Activated CD4-positive, alpha-beta T cell treated with anti-CD3 and anti-CD28 coated beads, Interleukin-2, amount 10 ng/mL, durations not matched to agents 7 days and 5 days (primary cell): ENCODE measurements around the gene BACH2. TPM values are rescaled to one million over a fixed set of nuclear protein-coding genes. Genes with fewer than 3 reads are reported as not detected.

Source experiments
- CTCF ChIA-PET: fragments of 350-600 bp; sonication (Branson Sonifier 250); formaldehyde crosslinking; loops from one replicate; lab custom pipeline; 2021; ENCODE audit warnings: antibody characterized with exemption; lab: Charles Lee
- POLR2A ChIA-PET: fragments of 350-600 bp; sonication (Branson Sonifier 250); formaldehyde crosslinking; loops from one replicate; lab custom pipeline; 2021; ENCODE audit warnings: antibody characterized with exemption; lab: Charles Lee
- DNase-seq: peaks from one replicate; pipeline ENCODE4 v3.0.0-alpha.2; 2020
- H3K27ac Mint-ChIP-seq: one replicate; pipeline ENCODE4 v1.8.0; 2021; ENCODE audit warnings: mild to moderate bottlenecking, moderate library complexity, mixed read lengths
- H3K27me3 Mint-ChIP-seq: one replicate; pipeline ENCODE4 v1.8.0; 2021; ENCODE audit warnings: mixed read lengths
- H3K36me3 Mint-ChIP-seq: one replicate; pipeline ENCODE4 v1.8.0; 2021; ENCODE audit warnings: low read depth, mixed read lengths
- H3K4me1 Mint-ChIP-seq: one replicate; pipeline ENCODE4 v1.8.0; 2021; ENCODE audit warnings: mixed read lengths
- H3K4me3 Mint-ChIP-seq: one replicate; pipeline ENCODE4 v1.8.0; 2021; ENCODE audit warnings: mild to moderate bottlenecking, moderate library complexity, mixed read lengths
- H3K9me3 Mint-ChIP-seq: one replicate; pipeline ENCODE4 v1.8.0; 2021; ENCODE audit warnings: mixed read lengths
- total RNA-seq, 2 experiments: library from RNA; stranded (reverse); gene quantifications; one replicate each; pipeline ENCODE4 v1.2.3, GENCODE V29; 2021

BACH2 gene
- total RNA-seq, 2 experiments from 2014 or later = 59.4 to 61.6 TPM

GRCh38 chr6:90227673-90228072 lies 69.0 kb downstream of the BACH2 start:
- CTCF ChIA-PET = interaction anchor here (1.8 kb wide), 1 partner anchor 9 kb away, joined by 6 read pairs; no protein-coding TSS in a partner anchor
- peaks cover 29% of the 10 kb centered on the region for H3K9me3 Mint-ChIP-seq
- H3K4me3 Mint-ChIP-seq = no peak overlapping the region
- H3K27me3 Mint-ChIP-seq = no peaks in the 10 kb centered on the region
- peaks cover 75% of the 10 kb centered on the region for H3K4me1 Mint-ChIP-seq
- no peak for DNase-seq
- H3K36me3 Mint-ChIP-seq = peaks cover 78% of the 10 kb centered on the region
- H3K27ac Mint-ChIP-seq = no peak overlapping the region
- POLR2A ChIA-PET = no interaction called here

- H3K9me3 Mint-ChIP-seq = peaks cover 32% of the 10 kb centered on the region
- H3K4me3 Mint-ChIP-seq = no peak overlapping the region
- peaks cover 74% of the 10 kb centered on the region for H3K4me1 Mint-ChIP-seq
- peaks cover 78% of the 10 kb centered on the region for H3K36me3 Mint-ChIP-seq
- H3K27ac Mint-ChIP-seq = peak overlapping the region; percentile 67
- no peaks in the 10 kb centered on the region for H3K27me3 Mint-ChIP-seq
- ChIA-PET CTCF (interaction anchor here (1.2 to 1.8 kb wide), 2 partner anchors 9 to 43 kb away, joined by 3 to 6 read pairs; no protein-coding TSS in a partner anchor), POLR2A (no interaction called here)
- DNase-seq = no peak
Observed at GRCh38 chr6:90227213-90227612, 69.4 kb downstream of the BACH2 start.

- Mint-ChIP-seq H3K36me3 (peaks cover 80% of the 10 kb centered on the region), H3K4me1 (peaks cover 72% of the 10 kb centered on the region), H3K9me3 (peaks cover 38% of the 10 kb centered on the region), H3K27me3 (no peaks in the 10 kb centered on the region), H3K27ac (no peak overlapping the region), H3K4me3 (no peak overlapping the region)
- ChIA-PET CTCF (interaction anchor here (0.7 to 1.8 kb wide), 8 partner anchors 8 to 253 kb away, joined by 3 to 6 read pairs (median 4); no protein-coding TSS in a partner anchor), POLR2A (no interaction called here)
- DNase-seq = no peak
Observed at GRCh38 chr6:90226257-90226656, 70.4 kb downstream of the BACH2 start.

- CTCF ChIA-PET = interaction anchor here (1.7 kb wide), 1 partner anchor 15 kb away, joined by 4 read pairs; no protein-coding TSS in a partner anchor
- H3K27me3 Mint-ChIP-seq = no peaks in the 10 kb centered on the region
- no peak overlapping the region for H3K4me3 Mint-ChIP-seq
- H3K27ac Mint-ChIP-seq = no peak overlapping the region
- H3K9me3 Mint-ChIP-seq = peaks cover 38% of the 10 kb centered on the region
- peaks cover 53% of the 10 kb centered on the region for H3K4me1 Mint-ChIP-seq
- DNase-seq = no peak
- peaks cover 62% of the 10 kb centered on the region for H3K36me3 Mint-ChIP-seq
- POLR2A ChIA-PET = no interaction called here
Observed at GRCh38 chr6:90224196-90224595, 72.4 kb downstream of the BACH2 start.

- peak overlapping the region; percentile 27 for H3K27ac Mint-ChIP-seq
- peaks cover 43% of the 10 kb centered on the region for H3K4me1 Mint-ChIP-seq
- no peak for DNase-seq
- ChIA-PET POLR2A (no interaction called here), CTCF (interaction anchor here (0.6 to 1.7 kb wide), 6 partner anchors 16 to 303 kb away, joined by 3 to 4 read pairs (median 3); no protein-coding TSS in a partner anchor)
- H3K9me3 Mint-ChIP-seq = peaks cover 34% of the 10 kb centered on the region
- no peaks in the 10 kb centered on the region for H3K27me3 Mint-ChIP-seq
- H3K4me3 Mint-ChIP-seq = no peak overlapping the region
- H3K36me3 Mint-ChIP-seq = peaks cover 57% of the 10 kb centered on the region
Observed at GRCh38 chr6:90222724-90223198, 73.9 kb downstream of the BACH2 start.

GRCh38 chr6:90222008-90222407 lies 74.6 kb downstream of the BACH2 start:
- CTCF ChIA-PET = interaction anchor here (0.9 to 2.5 kb wide), 4 partner anchors 9 to 130 kb away, joined by 3 to 6 read pairs (median 3); no protein-coding TSS in a partner anchor
- no peak for DNase-seq
- no peaks in the 10 kb centered on the region for H3K27me3 Mint-ChIP-seq
- H3K9me3 Mint-ChIP-seq = peaks cover 31% of the 10 kb centered on the region
- H3K36me3 Mint-ChIP-seq = peaks cover 51% of the 10 kb centered on the region
- H3K4me3 Mint-ChIP-seq = no peak overlapping the region
- H3K4me1 Mint-ChIP-seq = peaks cover 36% of the 10 kb centered on the region
- no peak overlapping the region for H3K27ac Mint-ChIP-seq
- POLR2A ChIA-PET = no interaction called here

GRCh38 chr6:90221403-90221802 lies 75.2 kb downstream of the BACH2 start:
- DNase-seq = no peak
- no peaks in the 10 kb centered on the region for H3K27me3 Mint-ChIP-seq
- H3K4me1 Mint-ChIP-seq = peaks cover 31% of the 10 kb centered on the region
- peaks cover 49% of the 10 kb centered on the region for H3K36me3 Mint-ChIP-seq
- CTCF ChIA-PET = interaction anchor here (0.9 to 2.5 kb wide), 2 partner anchors 9 to 52 kb away, joined by 3 to 6 read pairs; no protein-coding TSS in a partner anchor
- POLR2A ChIA-PET = no interaction called here
- no peak overlapping the region for H3K27ac Mint-ChIP-seq
- peaks cover 30% of the 10 kb centered on the region for H3K9me3 Mint-ChIP-seq
- no peak overlapping the region for H3K4me3 Mint-ChIP-seq

- ChIA-PET CTCF (interaction anchor here (0.7 to 2.5 kb wide), 2 partner anchors 53 to 76 kb away, joined by 5 to 6 read pairs; no protein-coding TSS in a partner anchor), POLR2A (no interaction called here)
- peaks cover 43% of the 10 kb centered on the region for H3K36me3 Mint-ChIP-seq
- no peak for DNase-seq
- peaks cover 26% of the 10 kb centered on the region for H3K9me3 Mint-ChIP-seq
- H3K4me3 Mint-ChIP-seq = no peak overlapping the region
- no peaks in the 10 kb centered on the region for H3K27me3 Mint-ChIP-seq
- H3K27ac Mint-ChIP-seq = no peak overlapping the region
- peaks cover 22% of the 10 kb centered on the region for H3K4me1 Mint-ChIP-seq
Observed at GRCh38 chr6:90220273-90220672, 76.4 kb downstream of the BACH2 start.

- H3K36me3 Mint-ChIP-seq = peaks cover 39% of the 10 kb centered on the region
- peaks cover 21% of the 10 kb centered on the region for H3K9me3 Mint-ChIP-seq
- no peak overlapping the region for H3K4me3 Mint-ChIP-seq
- peak; percentile 46 for DNase-seq
- CTCF ChIA-PET = interaction anchor here (0.6 to 2.5 kb wide), 10 partner anchors 8 to 378 kb away, joined by 3 to 6 read pairs (median 4); no protein-coding TSS in a partner anchor
- peaks cover 16% of the 10 kb centered on the region for H3K4me1 Mint-ChIP-seq
- POLR2A ChIA-PET = interaction anchor here (0.6 to 0.7 kb wide), 3 partner anchors 15 to 66 kb away, joined by 3 to 6 read pairs (median 4); no protein-coding TSS in a partner anchor
- no peaks in the 10 kb centered on the region for H3K27me3 Mint-ChIP-seq
- H3K27ac Mint-ChIP-seq = no peak overlapping the region
Observed at GRCh38 chr6:90219209-90219985, 77.2 kb downstream of the BACH2 start.

- Mint-ChIP-seq H3K36me3 (peaks cover 38% of the 10 kb centered on the region), H3K4me1 (peaks cover 21% of the 10 kb centered on the region), H3K27ac (no peak overlapping the region), H3K27me3 (no peaks in the 10 kb centered on the region), H3K9me3 (peaks cover 17% of the 10 kb centered on the region), H3K4me3 (no peak overlapping the region)
- no peak for DNase-seq
- ChIA-PET CTCF (interaction anchor here (0.6 to 2.5 kb wide), 10 partner anchors 8 to 377 kb away, joined by 3 to 6 read pairs (median 4); no protein-coding TSS in a partner anchor), POLR2A (interaction anchor here (0.6 to 0.7 kb wide), 4 partner anchors 28 to 1129 kb away, joined by 3 to 6 read pairs (median 4); no protein-coding TSS in a partner anchor)
Observed at GRCh38 chr6:90218959-90219208, 77.8 kb downstream of the BACH2 start.

- ChIA-PET POLR2A (no interaction called here), CTCF (interaction anchor here (0.6 to 2.5 kb wide), 11 partner anchors 9 to 277 kb away, joined by 3 to 6 read pairs (median 3); no protein-coding TSS in a partner anchor)
- no peaks in the 10 kb centered on the region for H3K27me3 Mint-ChIP-seq
Observed at GRCh38 chr6:90217506-90218127, 79.0 kb downstream of the BACH2 start.

More at GRCh38 chr6:90217506-90218127, 79.0 kb downstream of the BACH2 start:
- H3K27ac Mint-ChIP-seq = no peak overlapping the region
- H3K4me1 Mint-ChIP-seq = peaks cover 29% of the 10 kb centered on the region
- no peak overlapping the region for H3K4me3 Mint-ChIP-seq
- DNase-seq = no peak
- H3K9me3 Mint-ChIP-seq = peaks cover 8% of the 10 kb centered on the region
- peaks cover 36% of the 10 kb centered on the region for H3K36me3 Mint-ChIP-seq
